ENCODE measurements around the gene IL18R1.

DNA sequence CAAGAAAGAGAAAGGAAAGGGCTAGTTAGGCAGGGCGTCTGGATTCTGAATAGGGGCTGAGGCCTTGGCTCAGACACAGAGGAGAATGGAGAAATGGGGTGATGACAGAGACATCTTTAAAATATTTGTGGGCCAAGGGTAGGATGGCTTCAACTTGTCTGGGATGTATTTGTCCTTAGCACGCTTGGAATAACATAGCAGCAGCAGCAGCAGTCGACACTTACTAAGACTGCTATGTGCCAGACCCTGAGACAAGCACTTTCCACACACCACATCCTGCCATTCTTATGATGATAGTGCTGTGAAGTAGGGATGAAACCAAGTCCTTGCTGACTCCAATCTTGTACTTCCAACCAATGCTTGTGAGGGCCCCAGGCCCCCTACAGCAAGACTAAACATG is 41.6 kb upstream of the IL18R1 start:
- TF ChIP-seq JUN (IDR thresholded peaks at IDR 0.05; ENCODE audit: borderline replicate concordance, insufficient read depth, insufficient read length, low read depth) (no peak), POLR2A (IDR thresholded peaks at IDR 0.05; ENCODE audit: low read depth, low read length) (no peak), POLR2AphosphoS5 (IDR thresholded peaks at IDR 0.05; ENCODE audit: insufficient read depth, low read depth, low read length) (no peak), GATA2 (IDR thresholded peaks at IDR 0.05; ENCODE audit: insufficient read depth, insufficient read length, low read depth, low read length) (no peak), FOS (IDR thresholded peaks at IDR 0.05; ENCODE audit: borderline replicate concordance, insufficient read depth, low read length) (no peak), EZH2 (IDR thresholded peaks at IDR 0.05; ENCODE audit: borderline replicate concordance, low read depth, low read length, severe bottlenecking) (no peak), MYC (IDR thresholded peaks at IDR 0.05; ENCODE audit: low read depth, low read length) (no peak)
- TF ChIP-seq, protein P1, sequence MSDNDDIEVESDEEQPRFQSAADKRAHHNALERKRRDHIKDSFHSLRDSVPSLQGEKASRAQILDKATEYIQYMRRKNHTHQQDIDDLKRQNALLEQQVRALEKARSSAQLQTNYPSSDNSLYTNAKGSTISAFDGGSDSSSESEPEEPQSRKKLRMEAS (IDR thresholded peaks at IDR 0.05; ENCODE audit: insufficient read depth, insufficient read length), result no peak
- TF ChIP-seq, protein P2, sequence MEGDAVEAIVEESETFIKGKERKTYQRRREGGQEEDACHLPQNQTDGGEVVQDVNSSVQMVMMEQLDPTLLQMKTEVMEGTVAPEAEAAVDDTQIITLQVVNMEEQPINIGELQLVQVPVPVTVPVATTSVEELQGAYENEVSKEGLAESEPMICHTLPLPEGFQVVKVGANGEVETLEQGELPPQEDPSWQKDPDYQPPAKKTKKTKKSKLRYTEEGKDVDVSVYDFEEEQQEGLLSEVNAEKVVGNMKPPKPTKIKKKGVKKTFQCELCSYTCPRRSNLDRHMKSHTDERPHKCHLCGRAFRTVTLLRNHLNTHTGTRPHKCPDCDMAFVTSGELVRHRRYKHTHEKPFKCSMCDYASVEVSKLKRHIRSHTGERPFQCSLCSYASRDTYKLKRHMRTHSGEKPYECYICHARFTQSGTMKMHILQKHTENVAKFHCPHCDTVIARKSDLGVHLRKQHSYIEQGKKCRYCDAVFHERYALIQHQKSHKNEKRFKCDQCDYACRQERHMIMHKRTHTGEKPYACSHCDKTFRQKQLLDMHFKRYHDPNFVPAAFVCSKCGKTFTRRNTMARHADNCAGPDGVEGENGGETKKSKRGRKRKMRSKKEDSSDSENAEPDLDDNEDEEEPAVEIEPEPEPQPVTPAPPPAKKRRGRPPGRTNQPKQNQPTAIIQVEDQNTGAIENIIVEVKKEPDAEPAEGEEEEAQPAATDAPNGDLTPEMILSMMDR (IDR thresholded peaks at IDR 0.05; ENCODE audit: extremely low read depth in 1 of 2, insufficient read depth in 1 of 2, low read depth in 1 of 2, low read length in 2 of 2), result no peak

All from endothelial cell of umbilical vein (primary cell).